ENCODE data around the gene ITGA2. TPM values are rescaled to one million over a fixed set of nuclear protein-coding genes. Genes with fewer than 3 reads are reported as not detected.

Gene ITGA2
- total and polyA plus RNA-seq, 9 of the 15 experiments (the other 6 are each of a cell fraction or from before 2014, with no cell fraction given): 0.01 to 0.09 (median 0.03) TPM; not detected in 5

DNA sequence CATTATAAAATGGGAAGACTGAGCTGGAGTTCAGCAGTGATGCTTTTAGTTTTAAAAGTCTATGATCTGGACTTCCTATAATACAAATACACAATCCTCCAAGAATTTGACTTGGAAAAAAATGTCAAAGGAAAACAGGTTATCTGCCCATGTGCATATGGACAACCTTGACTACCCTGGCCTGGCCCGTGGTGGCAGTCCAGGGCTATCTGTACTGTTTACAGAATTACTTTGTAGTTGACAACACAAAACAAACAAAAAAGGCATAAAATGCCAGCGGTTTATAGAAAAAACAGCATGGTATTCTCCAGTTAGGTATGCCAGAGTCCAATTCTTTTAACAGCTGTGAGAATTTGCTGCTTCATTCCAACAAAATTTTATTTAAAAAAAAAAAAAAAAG is 103.1 kb downstream of the ITGA2 start:
- no peak for DNase-seq (ENCODE audit: extremely low read depth in 1 of 4, low spot score in 3 of 4)
- H3K4me1 ChIP-seq (replicated peaks in 1 of 2; ENCODE audit: control insufficient read depth in 2 of 2, insufficient read depth in 2 of 2, low read length in 2 of 2): no peaks in the 10 kb centered on the region
- no peak overlapping the region for H3K27ac ChIP-seq (ENCODE audit: extremely low read depth, low read depth, low read length)
- FAIRE-seq: no peak
- no peak overlapping the region for H3K4me3 ChIP-seq
- no peaks in the 10 kb centered on the region for H3K9me1 ChIP-seq (ENCODE audit: control insufficient read depth, insufficient read depth, low read length)
- no peaks in the 10 kb centered on the region for H4K20me1 ChIP-seq (replicated peaks; ENCODE audit: control insufficient read depth, insufficient read depth, low read length)
- TF ChIP-seq KLF10 (CRISPR knock-in tag; IDR thresholded peaks at IDR 0.05) (no peak), ETV1 (tag; conservative IDR thresholded peaks at IDR 0.05; ENCODE audit: low read depth) (no peak), CEBPG (CRISPR knock-in tag; IDR thresholded peaks at IDR 0.05) (no peak), CEBPG (tag; conservative IDR thresholded peaks at IDR 0.05 in 1 of 2, IDR thresholded peaks at IDR 0.05 in 1 of 2) (no peak), GABPB2 (CRISPR knock-in tag; conservative IDR thresholded peaks at IDR 0.05) (no peak), SMAD1 (IDR thresholded peaks at IDR 0.05; ENCODE audit: low read depth, low read length, partially characterized antibody) (no peak), TOE1 (IDR thresholded peaks at IDR 0.05; ENCODE audit: borderline replicate concordance) (no peak), TOE1 (CRISPR knock-in tag; IDR thresholded peaks at IDR 0.05; ENCODE audit: borderline replicate concordance, low read depth) (no peak), RUNX1 (IDR thresholded peaks at IDR 0.05; ENCODE audit: low read depth) (no peak), ZNF263 (CRISPR knock-in tag; IDR thresholded peaks at IDR 0.05; ENCODE audit: borderline replicate concordance) (no peak), CREM (IDR thresholded peaks at IDR 0.05; ENCODE audit: low read depth) (no peak), CCAR2 (IDR thresholded peaks at IDR 0.05; ENCODE audit: low read depth, low read length) (no peak), MAZ (CRISPR knock-in tag; conservative IDR thresholded peaks at IDR 0.05 in 1 of 2, IDR thresholded peaks at IDR 0.05 in 1 of 2) (no peak)
- H3K36me3 ChIP-seq (ENCODE audit: control insufficient read depth, insufficient read depth, low read length): no peaks in the 10 kb centered on the region
- 0% methylated on average over 2 of the region's 2 CpGs for WGBS (ENCODE audit: insufficient coverage, low coverage, missing lambda C conversion rate)
- H3K9ac ChIP-seq (ENCODE audit: insufficient read depth in 1 of 2, low read depth in 2 of 2, low read length in 2 of 2): no peak overlapping the region
- H2AFZ ChIP-seq (ENCODE audit: low read depth, low read length): no peak overlapping the region
- H3K9me3 ChIP-seq (replicated peaks; ENCODE audit: control insufficient read depth, insufficient read depth, low read depth, low read length): no peaks in the 10 kb centered on the region
- intact Hi-C loops (cut with micrococcal nuclease) (loop anchor here (10.0 kb wide), 1 partner anchor 287 kb away; no protein-coding TSS in a partner anchor), in situ Hi-C loops (cut with MboI) (no loop called here)
- no peak overlapping the region for H3K4me2 ChIP-seq (ENCODE audit: insufficient read depth, low read length)
- ATAC-seq: no peak
- no TSS peak for BruUV-seq (replicated peaks)
- ChIA-PET CTCF (ENCODE audit: low intra/inter-chr PET ratio) (no interaction called here), POLR2A (interaction anchor here (1.1 kb wide), 1 partner anchor 31 kb away, joined by 4 read pairs; no protein-coding TSS in a partner anchor)
- H3K79me2 ChIP-seq (ENCODE audit: control insufficient read depth, insufficient read depth, low read length): no peaks in the 10 kb centered on the region
- H3K27me3 ChIP-seq (ENCODE audit: control insufficient read depth in 2 of 2, insufficient read depth in 2 of 2, low read length in 2 of 2): no peaks in the 10 kb centered on the region

Data from K562 (cell line).